H1 (cell line): ENCODE results near the gene ERCC1. TPM values are rescaled to one million over a fixed set of nuclear protein-coding genes. Genes with fewer than 3 reads are reported as not detected.

ENCODE experiments used
- CTCF ChIA-PET: fragments of 300-600 bp; sonication (Branson Sonifier 250); formaldehyde crosslinking; loops from one replicate; lab custom pipeline; 2021; ENCODE audit not compliant: partially characterized antibody; lab: Charles Lee
- POLR2A ChIA-PET: fragments of 300-600 bp; sonication (Branson Sonifier 250); formaldehyde crosslinking; loops from one replicate; lab custom pipeline; 2021; ENCODE audit warnings: inconsistent platforms; ENCODE audit not compliant: partially characterized antibody; lab: Charles Lee
- DNase-seq, 2 experiments: peaks; one replicate each; pipeline versions ENCODE4 v3.0.0 to v3.0.0-alpha.2; 2010 to 2022; ENCODE audit warnings: low spot score in 2 of 2, low read depth in 1 of 2, mixed read lengths in 1 of 2
- FAIRE-seq: peaks from 2 replicates; lab custom pipeline; 2011; peaks lifted over from hg19 to GRCh38; lab: Jason Lieb, UNC
- H2AFZ ChIP-seq: 2 replicates; pipeline ENCODE4 v1.8.1; 2012; ENCODE audit warnings: low read length, inconsistent platforms
- H2AK5ac ChIP-seq: 2 replicates; pipeline ENCODE4 v1.6.1; 2013; ENCODE audit warnings: low read depth, low read length
- H2BK120ac ChIP-seq: replicated peaks from 2 replicates; pipeline ENCODE3; 2013; ENCODE audit warnings: low read depth, low read length, inconsistent platforms
- H2BK12ac ChIP-seq: 2 replicates; pipeline ENCODE4 v1.6.1; 2013; ENCODE audit warnings: low read depth, low read length
- H2BK15ac ChIP-seq: 2 replicates; pipeline ENCODE4 v1.6.1; 2013; ENCODE audit warnings: low read length
- H2BK20ac ChIP-seq: 2 replicates; pipeline ENCODE4 v1.6.1; 2013; ENCODE audit warnings: low read length
- H2BK5ac ChIP-seq: 2 replicates; pipeline ENCODE4 v1.6.1; 2013; ENCODE audit warnings: low read depth, low read length
- H3K14ac ChIP-seq: 2 replicates; pipeline ENCODE4 v1.6.1; 2013; ENCODE audit warnings: inconsistent platforms; ENCODE audit not compliant: insufficient read length
- H3K18ac ChIP-seq: 2 replicates; pipeline ENCODE4 v1.6.1; 2013; ENCODE audit warnings: low read length; ENCODE audit errors: extremely low read depth
- H3K23ac ChIP-seq: 2 replicates; pipeline ENCODE4 v1.6.1; 2013; ENCODE audit warnings: inconsistent platforms; ENCODE audit not compliant: insufficient read length
- H3K23me2 ChIP-seq: 2 replicates; pipeline ENCODE4 v1.6.1; 2013; ENCODE audit warnings: low read depth, low read length
- H3K27ac ChIP-seq: 2 replicates; pipeline ENCODE4 v1.6.1; 2011; ENCODE audit warnings: low read depth, low read length, inconsistent platforms
- H3K27me3 ChIP-seq, 4 experiments: replicated peaks in 1 of 4; 1 replicate in 1 of 4; 2 replicates in 3 of 4; pipeline versions ENCODE4 v1.6.1 to v1.8.1; 2011 to 2013; ENCODE audit warnings: low read length in 3 of 4, mild to moderate bottlenecking in 3 of 4, inconsistent platforms in 2 of 4, mixed read lengths in 2 of 4, moderate library complexity in 1 of 4; ENCODE audit not compliant: control insufficient read depth in 3 of 4, insufficient read depth in 3 of 4; ENCODE audit errors: extremely low read depth in 1 of 4
- H3K36me3 ChIP-seq, 4 experiments: 2 replicates each; pipeline versions ENCODE4 v1.6.1 to v1.8.1; 2011 to 2013; ENCODE audit warnings: mild to moderate bottlenecking in 4 of 4, low read length in 3 of 4, moderate library complexity in 2 of 4, control low read depth in 1 of 4, inconsistent platforms in 1 of 4; ENCODE audit not compliant: insufficient read depth in 4 of 4, control insufficient read depth in 2 of 4
- H3K4ac ChIP-seq: replicated peaks from 2 replicates; pipeline ENCODE3; 2013; ENCODE audit warnings: low read length, low read depth, mixed read lengths, inconsistent platforms; ENCODE audit not compliant: insufficient read length
- H3K4me1 ChIP-seq, 4 experiments: replicated peaks in 1 of 4; 1 replicate in 1 of 4; 2 replicates in 3 of 4; pipeline versions ENCODE4 v1.6.1 to v1.8.1; 2011 to 2013; ENCODE audit warnings: low read length in 3 of 4, inconsistent platforms in 2 of 4, mixed read lengths in 1 of 4; ENCODE audit not compliant: insufficient read depth in 4 of 4, control insufficient read depth in 3 of 4
- H3K4me2 ChIP-seq, 2 experiments: 2 replicates each; pipeline versions ENCODE4 v1.6.1 to v1.8.1; 2011 to 2013; ENCODE audit warnings: low read depth in 2 of 2, low read length in 2 of 2, control low read depth in 1 of 2, inconsistent platforms in 1 of 2, mild to moderate bottlenecking in 1 of 2; ENCODE audit not compliant: insufficient read depth in 1 of 2
- H3K4me3 ChIP-seq, 4 experiments: fragments of 200-600, 300-600 bp in 1 of 4; sonication (generic), shearing (Covaris generic), sonication (Bioruptor Twin) in 1 of 4; 2 replicates each; pipeline versions ENCODE4 v1.5.1 to v1.8.1; 2011 to 2016; ENCODE audit warnings: low read length in 4 of 4, low read depth in 3 of 4, control low read depth in 2 of 4, inconsistent platforms in 2 of 4, mild to moderate bottlenecking in 2 of 4, mixed read lengths in 1 of 4, moderate library complexity in 1 of 4; ENCODE audit not compliant: insufficient read depth in 2 of 4; ENCODE audit errors: extremely low read depth in 1 of 4
- H3K56ac ChIP-seq: replicated peaks from 2 replicates; pipeline ENCODE3; 2013; ENCODE audit warnings: low read depth, mild to moderate bottlenecking, mixed read lengths, low read length, inconsistent platforms; ENCODE audit not compliant: insufficient read length
- H3K79me1 ChIP-seq: 2 replicates; pipeline ENCODE4 v1.6.1; 2013; ENCODE audit warnings: low read depth, low read length, control low read depth
- H3K79me2 ChIP-seq, 2 experiments: 2 replicates each; pipeline versions ENCODE4 v1.6.1 to v1.8.1; 2012 to 2013; ENCODE audit warnings: low read length in 2 of 2, mild to moderate bottlenecking in 2 of 2, inconsistent platforms in 1 of 2; ENCODE audit not compliant: insufficient read depth in 2 of 2, control insufficient read depth in 1 of 2
- H3K9ac ChIP-seq, 4 experiments: replicated peaks in 1 of 4; 1 replicate in 1 of 4; 2 replicates in 3 of 4; pipeline versions ENCODE4 v1.6.1 to v1.8.1; 2011 to 2013; ENCODE audit warnings: low read depth in 3 of 4, low read length in 3 of 4, control low read depth in 2 of 4, mild to moderate bottlenecking in 2 of 4, moderate library complexity in 2 of 4, inconsistent platforms in 1 of 4; ENCODE audit errors: extremely low read depth in 1 of 4
- H3K9me3 ChIP-seq, 2 experiments: 2 replicates each; pipeline versions ENCODE4 v1.6.1 to v1.8.1; 2012 to 2013; ENCODE audit warnings: mild to moderate bottlenecking in 2 of 2, moderate library complexity in 2 of 2, control low read depth in 1 of 2, inconsistent platforms in 1 of 2, low read depth in 1 of 2, low read length in 1 of 2, mixed read lengths in 1 of 2; ENCODE audit not compliant: insufficient read depth in 2 of 2
- H4K20me1 ChIP-seq, 2 experiments: replicated peaks in 1 of 2; 2 replicates each; pipeline versions ENCODE3 to v1.8.1; 2011 to 2013; ENCODE audit warnings: inconsistent platforms in 2 of 2, low read length in 2 of 2, mild to moderate bottlenecking in 1 of 2; ENCODE audit not compliant: insufficient read depth in 2 of 2, control insufficient read depth in 1 of 2
- H4K5ac ChIP-seq: 2 replicates; pipeline ENCODE4 v1.6.1; 2013; ENCODE audit warnings: low read length, low read depth, mixed read lengths, inconsistent platforms; ENCODE audit not compliant: insufficient read length
- H4K8ac ChIP-seq: 2 replicates; pipeline ENCODE4 v1.8.0; 2013; ENCODE audit warnings: mild to moderate bottlenecking, moderate library complexity, low read length, inconsistent platforms; ENCODE audit not compliant: insufficient read depth; ENCODE audit errors: extremely low read depth
- H4K91ac ChIP-seq: replicated peaks from 2 replicates; pipeline ENCODE3; 2013; ENCODE audit warnings: low read length, mixed read lengths, inconsistent platforms; ENCODE audit not compliant: insufficient read length
- CBX5 ChIP-seq: fragments of 300-800, 300-1000 bp; sonication (generic); IDR thresholded peaks from 2 replicates; pipeline ENCODE4 v1.7.1; 2016; ENCODE audit warnings: antibody characterized with exemption, low read length, low read depth
- CHD2 ChIP-seq: IDR thresholded peaks from 2 replicates; pipeline ENCODE4 v1.6.1; 2012; ENCODE audit warnings: low read length, improper control_type of control experiment
- HDAC2 ChIP-seq, 2 experiments: fragments of 300-600 bp in 1 of 2; sonication (generic) in 1 of 2; IDR thresholded peaks; 2 replicates each; pipeline ENCODE4 v1.6.1; 2011 to 2012; ENCODE audit warnings: low read depth in 2 of 2, low read length in 2 of 2, mild to moderate bottlenecking in 2 of 2, moderate library complexity in 2 of 2, borderline replicate concordance in 1 of 2, inconsistent platforms in 1 of 2
- HDAC6 ChIP-seq: IDR thresholded peaks from one replicate; pipeline ENCODE4 v1.7.1; 2012; ENCODE audit warnings: low read depth, mild to moderate bottlenecking, inconsistent platforms, low read length, moderate library complexity
- MAFK ChIP-seq: IDR thresholded peaks from 2 replicates; pipeline ENCODE4 v1.6.1; 2012; ENCODE audit warnings: low read depth, mild to moderate bottlenecking, improper control_type of control experiment, low read length
- NRF1 ChIP-seq: IDR thresholded peaks from 2 replicates; pipeline ENCODE4 v1.6.1; 2011; ENCODE audit warnings: mild to moderate bottlenecking, low read depth, low read length, improper control_type of control experiment
- RAD21 ChIP-seq, 2 experiments: IDR thresholded peaks in 1 of 2; conservative IDR thresholded peaks in 1 of 2; 2 replicates each; pipeline ENCODE4 v1.6.1; 2011; ENCODE audit warnings: low read depth in 2 of 2, low read length in 2 of 2, improper control_type of control experiment in 1 of 2, inconsistent platforms in 1 of 2, mild to moderate bottlenecking in 1 of 2, moderate library complexity in 1 of 2
- SIN3A ChIP-seq, 2 experiments: IDR thresholded peaks in 1 of 2; conservative IDR thresholded peaks in 1 of 2; 2 replicates each; pipeline ENCODE4 v1.6.1; 2011 to 2012; ENCODE audit warnings: low read length in 2 of 2, improper control_type of control experiment in 1 of 2, low read depth in 1 of 2, mild to moderate bottlenecking in 1 of 2
- SIRT6 ChIP-seq: IDR thresholded peaks from one replicate; pipeline ENCODE4 v1.7.1; 2012; ENCODE audit warnings: low read length, inconsistent platforms
- SIX5 ChIP-seq: IDR thresholded peaks from 2 replicates; pipeline ENCODE4 v1.6.1; 2011; ENCODE audit warnings: mild to moderate bottlenecking, low read depth, low read length
- WGBS, 2 experiments: shearing (Covaris generic) in 1 of 2; methylation state at CpG; one replicate each; pipeline versions ENCODE4 v1.1.6 to v1.1.7; 2013 to 2015; ENCODE audit warnings: low lambda C conversion rate in 2 of 2, mixed read lengths in 2 of 2, inconsistent platforms in 1 of 2, low coverage in 1 of 2, missing lambda C conversion rate in 1 of 2; ENCODE audit not compliant: insufficient replicate concordance in 2 of 2, insufficient coverage in 1 of 2, insufficient read length in 1 of 2; ENCODE audit errors: extremely low coverage in 1 of 2, missing lambda C conversion rate in 1 of 2; 5-methylcytosine and 5-hydroxymethylcytosine counted together
- polyA plus RNA-seq, 7 experiments: library from polyadenylated mRNA; depleted of rRNA in 3 of 7; stranded (reverse) in 5 of 7; unstranded in 2 of 7; fragments of >200 nt in 5 of 7; fragments of 200-250 nt in 2 of 7; gene quantifications; 1 replicate in 5 of 7; 2 replicates in 1 of 7; 4 replicates in 1 of 7; pipeline versions ENCODE4 v1.2.1 to v1.2.3, GENCODE V29; 2011 to 2013; ENCODE audit warnings: missing spikeins in 2 of 7, mixed read lengths in 2 of 7
- total RNA-seq: library from RNA; stranded (reverse); fragmentation: NEBNext Ultra II Directional; extraction: Animal tissue kit (Norgen Biotek cat#: 25700); gene quantifications from 2 replicates; pipeline ENCODE4 v1.2.1, GENCODE V29; 2021

ERCC1 gene
- total and polyA plus RNA-seq, 2 of the 8 experiments (the other 6 are each of a cell fraction or from before 2014, with no cell fraction given): 44.7 to 94.2 TPM

GRCh38 chr19:45362291-45362690 lies 61.4 kb downstream of the ERCC1 start:
- Histone ChIP-seq H2BK120ac (no peak overlapping the region), H3K9me3 (no peaks in the 10 kb centered on the region), H2BK20ac (0 out of 2 replicates have a peak overlapping the region, but pooled peaks have one; percentile 32), H4K91ac (no peak overlapping the region), H3K36me3 (peaks cover 20 to 63% (median 39%) of the 10 kb centered on the region in 4 experiments), H2BK5ac (no peak overlapping the region), H3K18ac (no peak overlapping the region), H3K9ac (no peak overlapping the region), H2BK12ac (no peak overlapping the region), H3K14ac (no peak overlapping the region), H3K23ac (no peak overlapping the region), H3K4me3 (no peak overlapping the region), H3K79me1 (peaks cover 4% of the 10 kb centered on the region), H3K4me1 (no peaks in the 10 kb centered on the region), H4K20me1 (peaks cover 0 to 22% of the 10 kb centered on the region in 2 experiments), H3K4me2 (no peak overlapping the region), H4K5ac (no peak overlapping the region), H2BK15ac (no peak overlapping the region), H4K8ac (peak overlapping the region; percentile 68; the same call in 1 of the 2 replicates), H3K23me2 (no peaks in the 10 kb centered on the region), H3K4ac (no peak overlapping the region), H3K56ac (no peak overlapping the region), H3K27me3 (no peaks in the 10 kb centered on the region), H2AFZ (no peak overlapping the region), H2AK5ac (no peak overlapping the region), H3K79me2 (no peaks in the 10 kb centered on the region), H3K27ac (no peak overlapping the region)
- ChIA-PET CTCF (no interaction called here), POLR2A (interaction anchor here (1.0 to 4.9 kb wide), 8 partner anchors 8 to 283 kb away, joined by 3 to 25 read pairs (median 4); no protein-coding TSS in a partner anchor)
- 94% methylated on average over 16 of the region's 16 CpGs; no CpG with 5 or more reads in 1 of the 2 experiments for WGBS, 2 experiments
- FAIRE-seq (no peak), DNase-seq (no peak)
- TF ChIP-seq SIRT6: no peak
- TF ChIP-seq CBX5: no peak
- no peak for TF ChIP-seq SIN3A (conservative IDR thresholded peaks at IDR 0.05 in 1 of 2, IDR thresholded peaks at IDR 0.05 in 1 of 2; ENCODE audit: low read depth in 1 of 2, low read length in 2 of 2)
- no peak for TF ChIP-seq HDAC2 (IDR thresholded peaks at IDR 0.05; ENCODE audit: borderline replicate concordance in 1 of 2, low read depth in 2 of 2, low read length in 2 of 2)
- no peak for TF ChIP-seq HDAC6
- TF ChIP-seq NRF1: no peak
- no peak for TF ChIP-seq SIX5
- TF ChIP-seq RAD21 (IDR thresholded peaks at IDR 0.05 in 1 of 2, conservative IDR thresholded peaks at IDR 0.05 in 1 of 2; ENCODE audit: low read depth in 2 of 2, low read length in 2 of 2): no peak
- TF ChIP-seq MAFK: no peak
- TF ChIP-seq CHD2: no peak
